ENCODE results near the gene PIM3. TPM values are rescaled to one million over a fixed set of nuclear protein-coding genes. Genes with fewer than 3 reads are reported as not detected.
A peak's percentile ranks its signal among the peaks of the same experiment; 100 is the strongest.

PIM3 gene
- total RNA-seq, 4 donors from 2014 or later: 98.3 to 138 (median 119) TPM

GRCh38 chr22:49972163-49973017 is 11.8 kb downstream of the PIM3 start:
- TF ChIP-seq POLR2A (IDR thresholded peaks at IDR 0.05) (no peak), CTCF (IDR thresholded peaks at IDR 0.05) (no peak), EP300 (IDR thresholded peaks at IDR 0.05) (no peak)
- H3K36me3 ChIP-seq: no peaks in the 10 kb centered on the region
- DNase-seq (ENCODE audit: low spot score in 2 of 2): peak in 1 of 2 donors; percentile 16
- no peaks in the 10 kb centered on the region for H3K9me3 ChIP-seq
- H3K4me3 ChIP-seq: peak overlapping the region; percentile 45 to 76 (median 57)
- peak overlapping the region; percentile 80 to 95 (median 92) for H3K27ac ChIP-seq
- H3K27me3 ChIP-seq: no peaks in the 10 kb centered on the region
- WGBS, 2 donors: 36 to 41% methylated on average over 22 to 41 of the region's 45 CpGs
- peaks cover 0 to 61% (median 31%) of the 10 kb centered on the region in 4 donors for H3K4me1 ChIP-seq

- no peak overlapping the region for H3K27ac ChIP-seq
- H3K4me3 ChIP-seq: no peak overlapping the region
- H3K4me1 ChIP-seq: peaks cover 0 to 52% (median 26%) of the 10 kb centered on the region in 4 donors
- TF ChIP-seq CTCF (IDR thresholded peaks at IDR 0.05) (no peak), EP300 (IDR thresholded peaks at IDR 0.05) (no peak), POLR2A (IDR thresholded peaks at IDR 0.05) (no peak)
- no peaks in the 10 kb centered on the region for H3K27me3 ChIP-seq
- no peak for DNase-seq (ENCODE audit: low spot score in 2 of 2)
- 86 to 95% methylated on average over 5 of the region's 5 CpGs for WGBS, 2 donors
- H3K36me3 ChIP-seq: no peaks in the 10 kb centered on the region
- no peaks in the 10 kb centered on the region for H3K9me3 ChIP-seq
Observed at GRCh38 chr22:49973018-49973961, 12.7 kb downstream of the PIM3 start.

GRCh38 chr22:49975543-49976389 is 15.2 kb downstream of the PIM3 start:
- TF ChIP-seq POLR2A (IDR thresholded peaks at IDR 0.05): no peak
- TF ChIP-seq CTCF (IDR thresholded peaks at IDR 0.05): no peak
- TF ChIP-seq EP300 (IDR thresholded peaks at IDR 0.05): no peak
- Histone ChIP-seq H3K27ac (peak overlapping the region in 3 of 4 donors; percentile 57 to 71 (median 57)), H3K4me3 (no peak overlapping the region), H3K9me3 (peaks cover 0 to 13% (median 0%) of the 10 kb centered on the region in 4 donors), H3K4me1 (peaks cover 0 to 28% (median 15%) of the 10 kb centered on the region in 4 donors), H3K27me3 (peaks cover 0 to 8% of the 10 kb centered on the region in 2 donors), H3K36me3 (no peaks in the 10 kb centered on the region)
- no peak for DNase-seq (ENCODE audit: low spot score in 2 of 2)
- WGBS, 2 donors: 21 to 29% methylated on average over 17 of the region's 17 CpGs

- Histone ChIP-seq H3K27me3 (peaks cover 0 to 16% of the 10 kb centered on the region in 2 donors), H3K4me3 (no peak overlapping the region), H3K27ac (peak overlapping the region in 2 of 4 donors; percentile 57 to 71), H3K9me3 (peaks cover 0 to 13% (median 0%) of the 10 kb centered on the region in 4 donors), H3K36me3 (no peaks in the 10 kb centered on the region), H3K4me1 (peaks cover 0 to 19% (median 14%) of the 10 kb centered on the region in 4 donors)
- TF ChIP-seq EP300 (IDR thresholded peaks at IDR 0.05) (no peak), POLR2A (IDR thresholded peaks at IDR 0.05) (no peak), CTCF (IDR thresholded peaks at IDR 0.05) (no peak)
- WGBS, 2 donors: 51 to 55% methylated on average over 14 to 15 of the region's 15 CpGs
- DNase-seq (ENCODE audit: low spot score in 2 of 2): no peak
Observed at GRCh38 chr22:49976439-49977175, 16.0 kb downstream of the PIM3 start.
